Measurements from ENCODE around the gene CAB39L.

Gene CAB39L

GRCh38 chr13:49265822-49266221 lies 178.0 kb downstream of the CAB39L start:
- no peak for DNase-seq

- no peak for DNase-seq
Observed at GRCh38 chr13:49262634-49263033, 181.2 kb downstream of the CAB39L start.

GRCh38 chr13:49259586-49259985 lies 184.3 kb downstream of the CAB39L start:
- DNase-seq = no peak

Measured in activated T-cell treated with anti-CD3 and anti-CD28 coated beads for 4 hours (primary cell).